Neural progenitor cell (in vitro differentiated cells): ENCODE measurements around the gene EYA3. TPM values are rescaled to one million over a fixed set of nuclear protein-coding genes. Genes with fewer than 3 reads are reported as not detected.
"Not testable (repeated sequence)": the region's sequence is repeated elsewhere in the genome, so short reads cannot be mapped to it uniquely, and the experiment has no call there.

Source experiments
- DNase-seq: peaks from one replicate; pipeline ENCODE4 v3.0.0-alpha.2; 2016; ENCODE audit warnings: low spot score
- H2AFZ ChIP-seq: fragments of 200-600 bp; sonication (generic); replicated peaks from 2 replicates; pipeline ENCODE4 v1.6.1; 2016; ENCODE audit warnings: antibody characterized with exemption
- H3F3A ChIP-seq: fragments of 200-600 bp; sonication (generic); 2 replicates; pipeline ENCODE4 v1.6.1; 2016; ENCODE audit warnings: antibody characterized with exemption, low read depth
- H3K27ac ChIP-seq: fragments of 200-600 bp; sonication (generic); 2 replicates; pipeline ENCODE4 v1.5.1; 2016; ENCODE audit warnings: mild to moderate bottlenecking
- H3K27me3 ChIP-seq: fragments of 200-600 bp; sonication (generic); 2 replicates; pipeline ENCODE4 v1.6.1; 2016; ENCODE audit warnings: mild to moderate bottlenecking, moderate library complexity
- H3K36me3 ChIP-seq: fragments of 200-600 bp; sonication (generic); 2 replicates; pipeline ENCODE4 v1.5.1; 2016
- H3K4me1 ChIP-seq: fragments of 200-600 bp; sonication (generic); 2 replicates; pipeline ENCODE4 v1.6.1; 2016; ENCODE audit warnings: mixed run types
- H3K4me2 ChIP-seq: fragments of 200-600 bp; sonication (generic); 2 replicates; pipeline ENCODE4 v1.6.1; 2016
- H3K4me3 ChIP-seq: fragments of 200-600 bp; sonication (generic); 2 replicates; pipeline ENCODE4 v1.5.1; 2016
- H3K79me2 ChIP-seq: fragments of 200-600 bp; sonication (generic); 2 replicates; pipeline ENCODE4 v1.6.1; 2016; ENCODE audit warnings: low read depth
- H3K9ac ChIP-seq: fragments of 200-600 bp; sonication (generic); 2 replicates; pipeline ENCODE4 v1.6.1; 2016
- H3K9me3 ChIP-seq: fragments of 200-600 bp; sonication (generic); 2 replicates; pipeline ENCODE4 v1.5.1; 2016; ENCODE audit warnings: low read depth
- H4K20me1 ChIP-seq: fragments of 200-600 bp; sonication (generic); 2 replicates; pipeline ENCODE4 v1.6.1; 2016; ENCODE audit warnings: low read depth
- H3K27ac Mint-ChIP-seq: 3 replicates; pipeline ENCODE4 v1.8.0; 2021; ENCODE audit warnings: mixed read lengths
- H3K27me3 Mint-ChIP-seq: 2 replicates; pipeline ENCODE4 v1.8.0; 2022; ENCODE audit warnings: low read depth, mild to moderate bottlenecking, inconsistent platforms, moderate library complexity, mixed read lengths; ENCODE audit not compliant: insufficient read depth
- H3K36me3 Mint-ChIP-seq: 3 replicates; pipeline ENCODE4 v1.8.0; 2021; ENCODE audit warnings: mixed read lengths
- H3K4me1 Mint-ChIP-seq: 3 replicates; pipeline ENCODE4 v1.8.0; 2021; ENCODE audit warnings: mixed read lengths
- H3K4me3 Mint-ChIP-seq: 3 replicates; pipeline ENCODE4 v1.8.0; 2021; ENCODE audit warnings: mild to moderate bottlenecking, moderate library complexity, mixed read lengths
- H3K9me3 Mint-ChIP-seq: 3 replicates; pipeline ENCODE4 v1.8.0; 2020; ENCODE audit warnings: mixed read lengths
- CTCF ChIP-seq: fragments of 200-600 bp; sonication (generic); IDR thresholded peaks from 2 replicates; pipeline ENCODE4 v1.5.1; 2017; ENCODE audit warnings: antibody characterized with exemption, mild to moderate bottlenecking
- EZH2 ChIP-seq: fragments of 200-600 bp; sonication (generic); IDR thresholded peaks from 2 replicates; pipeline ENCODE4 v1.6.1; 2017; ENCODE audit warnings: antibody characterized with exemption, mild to moderate bottlenecking, moderate library complexity
- EZH2phosphoT487 ChIP-seq: fragments of 200-600 bp; sonication (generic); IDR thresholded peaks from 2 replicates; pipeline ENCODE4 v1.6.1; 2017; ENCODE audit warnings: antibody characterized with exemption
- total RNA-seq: library from RNA; depleted of rRNA; stranded (reverse); fragments of >200 nt; gene quantifications from 2 replicates; pipeline ENCODE4 v1.2.3, GENCODE V29; 2015; ENCODE audit warnings: low replicate concordance

EYA3 gene
- total RNA-seq, 1 donor from 2014 or later = 32.9 TPM

- no peak overlapping the region for H2AFZ ChIP-seq
- no peak overlapping the region for H3K27ac ChIP-seq
- H3K4me2 ChIP-seq = no peak overlapping the region
- no peaks in the 10 kb centered on the region for H3K79me2 ChIP-seq
- H3K9me3 ChIP-seq = no peaks in the 10 kb centered on the region
- Mint-ChIP-seq H3K4me1 (no peaks in the 10 kb centered on the region), H3K27me3 (no peaks in the 10 kb centered on the region), H3K36me3 (peaks cover 16% of the 10 kb centered on the region), H3K9me3 (no peaks in the 10 kb centered on the region), H3K27ac (no peak overlapping the region), H3K4me3 (no peak overlapping the region)
- H3K4me3 ChIP-seq = no peak overlapping the region
- no peaks in the 10 kb centered on the region for H4K20me1 ChIP-seq
- DNase-seq = no peak
- no peaks in the 10 kb centered on the region for H3K4me1 ChIP-seq
- peaks cover 6% of the 10 kb centered on the region for H3K36me3 ChIP-seq
- H3K27me3 ChIP-seq = no peaks in the 10 kb centered on the region
- H3F3A ChIP-seq = no peaks in the 10 kb centered on the region
- TF ChIP-seq EZH2phosphoT487 (no peak), CTCF (no peak), EZH2 (no peak)
- no peak overlapping the region for H3K9ac ChIP-seq
Measured at GRCh38 chr1:27999055-27999454, 89.4 kb downstream of the EYA3 start.

DNA sequence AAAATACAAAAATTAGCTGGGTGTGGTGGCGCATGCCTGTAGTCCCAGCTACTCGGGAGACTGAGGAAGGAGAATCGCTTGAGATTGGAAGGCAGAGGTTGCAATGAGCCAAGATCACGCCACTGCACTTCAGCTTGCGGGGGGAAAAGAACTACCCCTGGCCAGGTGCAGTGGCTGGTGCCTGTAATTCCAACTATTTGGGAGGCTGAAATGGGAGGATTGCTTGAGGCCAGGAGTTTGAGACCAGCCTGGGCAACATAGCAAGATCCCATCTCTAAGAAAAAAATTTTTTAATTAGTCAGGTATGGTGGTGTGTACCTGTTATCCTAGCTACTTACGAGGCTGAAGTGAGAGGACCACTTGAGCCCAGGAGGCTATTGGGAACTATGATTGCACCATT, 93.9 kb downstream of the EYA3 start:
- not testable (repeated sequence) for H3K36me3 ChIP-seq, H3K27ac ChIP-seq, H3K4me1 ChIP-seq, H2AFZ ChIP-seq, H3K79me2 ChIP-seq, DNase-seq, H3K9ac ChIP-seq, H3K27me3 ChIP-seq, H3K9me3 Mint-ChIP-seq, H3K4me1 Mint-ChIP-seq, H3K27ac Mint-ChIP-seq, H4K20me1 ChIP-seq, H3K9me3 ChIP-seq, H3F3A ChIP-seq, H3K27me3 Mint-ChIP-seq, H3K4me3 ChIP-seq, H3K4me2 ChIP-seq, H3K4me3 Mint-ChIP-seq
- H3K36me3 Mint-ChIP-seq = peaks cover 20% of the 10 kb centered on the region

GRCh38 chr1:27994060-27994459, 94.3 kb downstream of the EYA3 start:
- Histone ChIP-seq H2AFZ (no peak overlapping the region), H3K27me3 (no peaks in the 10 kb centered on the region), H3K4me2 (no peak overlapping the region), H3K79me2 (no peaks in the 10 kb centered on the region), H3K4me3 (no peak overlapping the region), H3F3A (no peaks in the 10 kb centered on the region), H3K36me3 (peaks cover 14% of the 10 kb centered on the region), H3K9me3 (no peaks in the 10 kb centered on the region), H3K9ac (no peak overlapping the region), H3K4me1 (no peaks in the 10 kb centered on the region), H3K27ac (no peak overlapping the region), H4K20me1 (no peaks in the 10 kb centered on the region)
- Mint-ChIP-seq H3K36me3 (peaks cover 20% of the 10 kb centered on the region), H3K4me3 (no peak overlapping the region), H3K4me1 (no peaks in the 10 kb centered on the region), H3K27ac (no peak overlapping the region), H3K27me3 (no peaks in the 10 kb centered on the region), H3K9me3 (no peaks in the 10 kb centered on the region)
- no peak for DNase-seq
- TF ChIP-seq EZH2phosphoT487 (no peak), EZH2 (no peak), CTCF (no peak)

GRCh38 chr1:27993241-27993640, 95.2 kb downstream of the EYA3 start:
- Mint-ChIP-seq H3K4me3 (no peak overlapping the region), H3K36me3 (peaks cover 24% of the 10 kb centered on the region), H3K27me3 (no peaks in the 10 kb centered on the region), H3K9me3 (no peaks in the 10 kb centered on the region), H3K4me1 (no peaks in the 10 kb centered on the region), H3K27ac (no peak overlapping the region)
- Histone ChIP-seq H4K20me1 (no peaks in the 10 kb centered on the region), H3K36me3 (peaks cover 19% of the 10 kb centered on the region), H3K9me3 (no peaks in the 10 kb centered on the region), H3K4me2 (no peak overlapping the region), H3K4me1 (no peaks in the 10 kb centered on the region), H2AFZ (no peak overlapping the region), H3K27me3 (no peaks in the 10 kb centered on the region), H3F3A (no peaks in the 10 kb centered on the region), H3K4me3 (no peak overlapping the region), H3K9ac (no peak overlapping the region), H3K27ac (no peak overlapping the region), H3K79me2 (no peaks in the 10 kb centered on the region)
- no peak for TF ChIP-seq CTCF
- TF ChIP-seq EZH2 = no peak
- no peak for TF ChIP-seq EZH2phosphoT487
- DNase-seq = no peak
